HepG2 (cell line): ENCODE data around the gene ACAP3. TPM values are rescaled to one million over a fixed set of nuclear protein-coding genes. Genes with fewer than 3 reads are reported as not detected.

Source experiments
- BRCA1 ChIP-seq: sonication (generic); formaldehyde crosslinking; IDR thresholded peaks from 2 replicates; pipeline ENCODE4 v1.4.0; 2020; ENCODE audit warnings: missing genetic modification reagents
- CSRNP2 ChIP-seq: sonication (generic); formaldehyde crosslinking; conservative IDR thresholded peaks from 2 replicates; pipeline ENCODE4 v1.8.0; 2022; ENCODE audit warnings: low read depth, missing genetic modification reagents
- DPF2 ChIP-seq: sonication (generic); formaldehyde crosslinking; IDR thresholded peaks from 2 replicates; pipeline ENCODE4 v1.4.0; 2020; ENCODE audit warnings: mild to moderate bottlenecking, low read depth, missing genetic modification reagents, borderline replicate concordance
- FOXA1 ChIP-seq, 2 experiments: fragments of 450-650 bp in 1 of 2; sonication (generic) in 1 of 2; formaldehyde crosslinking in 1 of 2; IDR thresholded peaks; 2 replicates each; pipeline versions ENCODE4 v1.4.0 to v1.6.1; 2016 to 2020; ENCODE audit warnings: missing genetic modification reagents in 1 of 2
- GABPB1 ChIP-seq: IDR thresholded peaks from 2 replicates; pipeline ENCODE4 v1.6.1; 2016; ENCODE audit warnings: mild to moderate bottlenecking, missing genetic modification reagents, moderate library complexity, missing compliant biosample characterization
- HDAC1 ChIP-seq: sonication (generic); formaldehyde crosslinking; IDR thresholded peaks from 2 replicates; pipeline ENCODE4 v1.5.1; 2020; ENCODE audit warnings: mild to moderate bottlenecking, missing genetic modification reagents
- IRX3 ChIP-seq: sonication (generic); formaldehyde crosslinking; IDR thresholded peaks from 2 replicates; pipeline ENCODE4 v1.8.1; 2023; ENCODE audit warnings: mild to moderate bottlenecking, low read depth, missing genetic modification reagents, borderline replicate concordance
- JUN ChIP-seq: sonication (generic); formaldehyde crosslinking; IDR thresholded peaks from 2 replicates; pipeline ENCODE4 v1.4.0; 2020; ENCODE audit warnings: mild to moderate bottlenecking, missing genetic modification reagents
- KDM6A ChIP-seq: IDR thresholded peaks from 2 replicates; pipeline ENCODE4 v1.6.1; 2016; ENCODE audit warnings: low read depth
- KLF6 ChIP-seq: IDR thresholded peaks from 2 replicates; pipeline ENCODE4 v1.8.0; 2016; ENCODE audit warnings: missing biosample characterization, missing genetic modification reagents
- MED1 ChIP-seq: sonication (generic); formaldehyde crosslinking; IDR thresholded peaks from 2 replicates; pipeline ENCODE4 v1.4.0; 2020; ENCODE audit warnings: missing genetic modification reagents
- NR2F6 ChIP-seq, 2 experiments: IDR thresholded peaks; 2 replicates each; pipeline ENCODE4 v1.6.1; 2016; ENCODE audit warnings: antibody characterized with exemption in 1 of 2, mild to moderate bottlenecking in 1 of 2
- PHF20 ChIP-seq: sonication (generic); formaldehyde crosslinking; IDR thresholded peaks from 2 replicates; pipeline ENCODE4 v1.5.0; 2020; ENCODE audit warnings: mild to moderate bottlenecking, missing genetic modification reagents
- RFXANK ChIP-seq: IDR thresholded peaks from 2 replicates; pipeline ENCODE4 v1.6.1; 2016
- SNAPC5 ChIP-seq: sonication (generic); formaldehyde crosslinking; IDR thresholded peaks from 2 replicates; pipeline ENCODE4 v1.8.1; 2023; ENCODE audit warnings: mild to moderate bottlenecking, missing genetic modification reagents, borderline replicate concordance
- YEATS4 ChIP-seq: sonication (generic); formaldehyde crosslinking; IDR thresholded peaks from 2 replicates; pipeline ENCODE4 v1.4.0; 2020; ENCODE audit warnings: missing genetic modification reagents, borderline replicate concordance
- ZBTB21 ChIP-seq: sonication (generic); formaldehyde crosslinking; IDR thresholded peaks from 2 replicates; pipeline ENCODE4 v1.4.0; 2020; ENCODE audit warnings: missing genetic modification reagents
- ZNF282 ChIP-seq: fragments of 450-650 bp; IDR thresholded peaks from 2 replicates; pipeline ENCODE4 v1.6.1; 2018; ENCODE audit not compliant: partially characterized antibody
- ZNF530 ChIP-seq: sonication (generic); formaldehyde crosslinking; IDR thresholded peaks from 2 replicates; pipeline ENCODE4 v1.5.0; 2020; ENCODE audit warnings: low read depth, mild to moderate bottlenecking, missing genetic modification reagents
- ZNF563 ChIP-seq: sonication (generic); formaldehyde crosslinking; IDR thresholded peaks from 2 replicates; pipeline ENCODE4 v1.8.0; 2022; ENCODE audit warnings: mild to moderate bottlenecking, moderate library complexity, missing genetic modification reagents
- ZNF740 ChIP-seq: sonication (generic); formaldehyde crosslinking; IDR thresholded peaks from 2 replicates; pipeline ENCODE4 v1.4.0; 2020; ENCODE audit warnings: missing genetic modification reagents
- ZNF746 ChIP-seq: sonication (generic); formaldehyde crosslinking; IDR thresholded peaks from 2 replicates; pipeline ENCODE4 v1.8.0; 2022; ENCODE audit warnings: mild to moderate bottlenecking, missing genetic modification reagents
- ZNF878 ChIP-seq: sonication (generic); formaldehyde crosslinking; IDR thresholded peaks from 2 replicates; pipeline ENCODE4 v1.8.1; 2023; ENCODE audit warnings: mild to moderate bottlenecking, missing genetic modification reagents, moderate library complexity
- polyA plus RNA-seq, 8 experiments: library from polyadenylated mRNA; depleted of rRNA in 3 of 8; stranded (reverse) in 7 of 8; unstranded in 1 of 8; fragments of >200 nt; fragmentation: Illumina TruSeq in 4 of 8; extraction: Trizol in 4 of 8; gene quantifications; 2 replicates each; pipeline versions ENCODE4 v1.2.1 to v1.2.3, GENCODE V29; 2011 to 2016; ENCODE audit warnings: low read depth in 4 of 8, missing spikeins in 1 of 8, mixed read lengths in 1 of 8; ENCODE audit not compliant: insufficient read depth in 1 of 8
- total RNA-seq, 5 experiments: library from RNA; depleted of rRNA; stranded (reverse); fragments of >200 nt; fragmentation: Illumina TruSeq; extraction: Trizol; gene quantifications; 2 replicates each; pipeline ENCODE4 v1.2.3, GENCODE V29; 2016; ENCODE audit warnings: low read depth in 1 of 5
- TF ChIP-seq, protein P1 (sequence below): sonication (generic); formaldehyde crosslinking; IDR thresholded peaks from 2 replicates; pipeline ENCODE4 v1.5.0; 2020; ENCODE audit warnings: mild to moderate bottlenecking, missing genetic modification reagents
- TF ChIP-seq, protein P2 (sequence below): sonication (generic); formaldehyde crosslinking; IDR thresholded peaks from 2 replicates; pipeline ENCODE4 v1.4.0; 2020; ENCODE audit warnings: missing genetic modification reagents

ACAP3 gene
- total and polyA plus RNA-seq, 2 of the 13 experiments (the other 11 are each of a cell fraction or from before 2014, with no cell fraction given), result 29.4 to 50.8 TPM

- no peak for TF ChIP-seq CSRNP2
- no peak for TF ChIP-seq FOXA1 (IDR thresholded peaks at IDR 0.05)
- TF ChIP-seq FOXA1 (CRISPR knock-in tag; IDR thresholded peaks at IDR 0.05), result no peak
- TF ChIP-seq KDM6A (CRISPR knock-in tag), result no peak
- TF ChIP-seq, protein P1, sequence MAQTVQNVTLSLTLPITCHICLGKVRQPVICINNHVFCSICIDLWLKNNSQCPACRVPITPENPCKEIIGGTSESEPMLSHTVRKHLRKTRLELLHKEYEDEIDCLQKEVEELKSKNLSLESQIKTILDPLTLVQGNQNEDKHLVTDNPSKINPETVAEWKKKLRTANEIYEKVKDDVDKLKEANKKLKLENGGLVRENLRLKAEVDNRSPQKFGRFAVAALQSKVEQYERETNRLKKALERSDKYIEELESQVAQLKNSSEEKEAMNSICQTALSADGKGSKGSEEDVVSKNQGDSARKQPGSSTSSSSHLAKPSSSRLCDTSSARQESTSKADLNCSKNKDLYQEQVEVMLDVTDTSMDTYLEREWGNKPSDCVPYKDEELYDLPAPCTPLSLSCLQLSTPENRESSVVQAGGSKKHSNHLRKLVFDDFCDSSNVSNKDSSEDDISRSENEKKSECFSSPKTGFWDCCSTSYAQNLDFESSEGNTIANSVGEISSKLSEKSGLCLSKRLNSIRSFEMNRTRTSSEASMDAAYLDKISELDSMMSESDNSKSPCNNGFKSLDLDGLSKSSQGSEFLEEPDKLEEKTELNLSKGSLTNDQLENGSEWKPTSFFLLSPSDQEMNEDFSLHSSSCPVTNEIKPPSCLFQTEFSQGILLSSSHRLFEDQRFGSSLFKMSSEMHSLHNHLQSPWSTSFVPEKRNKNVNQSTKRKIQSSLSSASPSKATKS (CRISPR knock-in tag), result no peak
- no peak for TF ChIP-seq ZNF740 (CRISPR knock-in tag)
- no peak for TF ChIP-seq NR2F6 (IDR thresholded peaks at IDR 0.05)
- peak; percentile 41; the same call in 1 of the 2 replicates for TF ChIP-seq NR2F6 (CRISPR knock-in tag; IDR thresholded peaks at IDR 0.05)
- no peak for TF ChIP-seq ZBTB21 (CRISPR knock-in tag)
- peak; percentile 50; the same call in 1 of the 2 replicates for TF ChIP-seq PHF20 (CRISPR knock-in tag)
- TF ChIP-seq SNAPC5 (CRISPR knock-in tag), result no peak
- TF ChIP-seq KLF6 (CRISPR knock-in tag), result 0 out of 2 replicates have a peak, but pooled peaks have one; percentile 21
- no peak for TF ChIP-seq ZNF746 (CRISPR knock-in tag)
- TF ChIP-seq DPF2, result no peak
- peak; percentile 78 for TF ChIP-seq ZNF563 (CRISPR knock-in tag)
- no peak for TF ChIP-seq IRX3 (CRISPR knock-in tag)
- peak; percentile 94 for TF ChIP-seq GABPB1 (CRISPR knock-in tag)
- TF ChIP-seq RFXANK (CRISPR knock-in tag), result no peak
- TF ChIP-seq HDAC1 (CRISPR knock-in tag), result peak; percentile 72
- peak; percentile 69; the same call in 1 of the 2 replicates for TF ChIP-seq YEATS4
- TF ChIP-seq ZNF282, result no peak
- TF ChIP-seq BRCA1 (CRISPR knock-in tag), result no peak
- TF ChIP-seq, protein P2, sequence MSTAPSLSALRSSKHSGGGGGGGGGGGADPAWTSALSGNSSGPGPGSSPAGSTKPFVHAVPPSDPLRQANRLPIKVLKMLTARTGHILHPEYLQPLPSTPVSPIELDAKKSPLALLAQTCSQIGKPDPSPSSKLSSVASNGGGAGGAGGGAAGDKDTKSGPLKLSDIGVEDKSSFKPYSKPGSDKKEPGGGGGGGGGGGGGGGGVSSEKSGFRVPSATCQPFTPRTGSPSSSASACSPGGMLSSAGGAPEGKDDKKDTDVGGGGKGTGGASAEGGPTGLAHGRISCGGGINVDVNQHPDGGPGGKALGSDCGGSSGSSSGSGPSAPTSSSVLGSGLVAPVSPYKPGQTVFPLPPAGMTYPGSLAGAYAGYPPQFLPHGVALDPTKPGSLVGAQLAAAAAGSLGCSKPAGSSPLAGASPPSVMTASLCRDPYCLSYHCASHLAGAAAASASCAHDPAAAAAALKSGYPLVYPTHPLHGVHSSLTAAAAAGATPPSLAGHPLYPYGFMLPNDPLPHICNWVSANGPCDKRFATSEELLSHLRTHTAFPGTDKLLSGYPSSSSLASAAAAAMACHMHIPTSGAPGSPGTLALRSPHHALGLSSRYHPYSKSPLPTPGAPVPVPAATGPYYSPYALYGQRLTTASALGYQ (CRISPR knock-in tag), result no peak; the same call in 1 of the 2 replicates
- no peak for TF ChIP-seq JUN (CRISPR knock-in tag)
- TF ChIP-seq ZNF530, result 0 out of 2 replicates have a peak, but pooled peaks have one; percentile 33
- peak; percentile 46 for TF ChIP-seq MED1 (CRISPR knock-in tag)
- TF ChIP-seq ZNF878 (CRISPR knock-in tag), result no peak
Observed at GRCh38 chr1:1324524-1325287, 17.0 kb upstream of the ACAP3 start, which contains the start of the genes CPTP and INTS11 (continued).
